Brain microvascular endothelial cell (primary cell): ENCODE results near the gene ARID1A.
"Not testable (repeated sequence)": the region's sequence is repeated elsewhere in the genome, so short reads cannot be mapped to it uniquely, and the experiment has no call there.

ENCODE experiments used
- DNase-seq: peaks from one replicate; pipeline ENCODE4 v3.0.0-alpha.2; 2020
- H3K27ac ChIP-seq: fragments of 250-450 bp; sonication (Bioruptor Pico); 2 replicates; pipeline ENCODE4 v1.5.1; 2020; ENCODE audit warnings: mild to moderate bottlenecking, moderate library complexity
- H3K27me3 ChIP-seq: fragments of 250-450 bp; sonication (Bioruptor Pico); replicated peaks from 2 replicates; pipeline ENCODE4 v1.5.1; 2020; ENCODE audit warnings: mild to moderate bottlenecking
- H3K36me3 ChIP-seq: fragments of 250-450 bp; sonication (Bioruptor Pico); replicated peaks from 2 replicates; pipeline ENCODE4 v1.5.1; 2020; ENCODE audit warnings: mild to moderate bottlenecking
- H3K4me3 ChIP-seq: 2 replicates; pipeline ENCODE4 v1.5.1; 2011; ENCODE audit warnings: low read depth, mild to moderate bottlenecking, control low read depth, low read length, moderate library complexity
- CTCF ChIP-seq: IDR thresholded peaks from 2 replicates; pipeline ENCODE4 v1.5.1; 2011; ENCODE audit warnings: low read depth, mild to moderate bottlenecking, moderate library complexity, low read length, control low read depth, inconsistent platforms; ENCODE audit errors: missing control alignments
- in situ Hi-C: cut with HindIII; loops from 2 replicates; pipeline ENCODE4 v1.10.0; 2017; ENCODE audit warnings: low sequenced_read_pairs, low pct_ligation_motif_present

The ARID1A gene

GRCh38 chr1:26701995-26702679 lies 6.3 kb downstream of the ARID1A start:
- H3K27me3 ChIP-seq: no peaks in the 10 kb centered on the region
- in situ Hi-C loops: no loop called here
- no peak for DNase-seq
- H3K36me3 ChIP-seq: no peaks in the 10 kb centered on the region
- H3K4me3 ChIP-seq: no peak overlapping the region
- no peak overlapping the region for H3K27ac ChIP-seq
- no peak for TF ChIP-seq CTCF

- H3K27me3 ChIP-seq: no peaks in the 10 kb centered on the region
- no peak for DNase-seq
- H3K4me3 ChIP-seq: no peak overlapping the region
- in situ Hi-C loops: no loop called here
- no peak overlapping the region for H3K27ac ChIP-seq
- H3K36me3 ChIP-seq: no peaks in the 10 kb centered on the region
- no peak for TF ChIP-seq CTCF
These were observed 6.8 kb downstream of the ARID1A start for GRCh38 chr1:26702680-26703038.

GRCh38 chr1:26703478-26703877 lies 7.7 kb downstream of the ARID1A start:
- no peak for TF ChIP-seq CTCF
- in situ Hi-C loops: no loop called here
- Histone ChIP-seq H3K27me3 (no peaks in the 10 kb centered on the region), H3K36me3 (no peaks in the 10 kb centered on the region), H3K4me3 (no peak overlapping the region), H3K27ac (no peak overlapping the region)
- no peak for DNase-seq

- in situ Hi-C loops: no loop called here
- H3K4me3 ChIP-seq: no peak overlapping the region
- no peak overlapping the region for H3K27ac ChIP-seq
- no peak for DNase-seq
- no peak for TF ChIP-seq CTCF
- H3K27me3 ChIP-seq: no peaks in the 10 kb centered on the region
- peaks cover 2% of the 10 kb centered on the region for H3K36me3 ChIP-seq
These were observed 8.8 kb downstream of the ARID1A start for GRCh38 chr1:26704629-26705028.

GRCh38 chr1:26705227-26705626 lies 9.4 kb downstream of the ARID1A start:
- H3K27ac ChIP-seq, H3K27me3 ChIP-seq, H3K4me3 ChIP-seq, in situ Hi-C loops, DNase-seq, H3K36me3 ChIP-seq: not testable (repeated sequence)

GRCh38 chr1:26705788-26706311 lies 10.0 kb downstream of the ARID1A start:
- Histone ChIP-seq H3K4me3 (no peak overlapping the region), H3K27ac (peak overlapping the region; percentile 28)

More at GRCh38 chr1:26705788-26706311, 10.0 kb downstream of the ARID1A start:
- peak; percentile 70 for DNase-seq
- peaks cover 2% of the 10 kb centered on the region for H3K36me3 ChIP-seq
- in situ Hi-C loops: no loop called here
- no peak for TF ChIP-seq CTCF
- H3K27me3 ChIP-seq: no peaks in the 10 kb centered on the region
